Measurements from ENCODE around the gene ATE1.
"Not testable (repeated sequence)": the region's sequence is repeated elsewhere in the genome, so short reads cannot be mapped to it uniquely, and the experiment has no call there.

The ATE1 gene

GRCh38 chr10:121927841-121928527, at the start of gene ATE1:
TSS of gene ATE1 (minus strand) at chr10:121928031. CDS start at chr10:121927949, 82 bp downstream.
- peak; percentile 81 for DNase-seq

- no peak for DNase-seq
These were observed 48.8 kb upstream of the ATE1 start for GRCh38 chr10:121976607-121977006.

DNA sequence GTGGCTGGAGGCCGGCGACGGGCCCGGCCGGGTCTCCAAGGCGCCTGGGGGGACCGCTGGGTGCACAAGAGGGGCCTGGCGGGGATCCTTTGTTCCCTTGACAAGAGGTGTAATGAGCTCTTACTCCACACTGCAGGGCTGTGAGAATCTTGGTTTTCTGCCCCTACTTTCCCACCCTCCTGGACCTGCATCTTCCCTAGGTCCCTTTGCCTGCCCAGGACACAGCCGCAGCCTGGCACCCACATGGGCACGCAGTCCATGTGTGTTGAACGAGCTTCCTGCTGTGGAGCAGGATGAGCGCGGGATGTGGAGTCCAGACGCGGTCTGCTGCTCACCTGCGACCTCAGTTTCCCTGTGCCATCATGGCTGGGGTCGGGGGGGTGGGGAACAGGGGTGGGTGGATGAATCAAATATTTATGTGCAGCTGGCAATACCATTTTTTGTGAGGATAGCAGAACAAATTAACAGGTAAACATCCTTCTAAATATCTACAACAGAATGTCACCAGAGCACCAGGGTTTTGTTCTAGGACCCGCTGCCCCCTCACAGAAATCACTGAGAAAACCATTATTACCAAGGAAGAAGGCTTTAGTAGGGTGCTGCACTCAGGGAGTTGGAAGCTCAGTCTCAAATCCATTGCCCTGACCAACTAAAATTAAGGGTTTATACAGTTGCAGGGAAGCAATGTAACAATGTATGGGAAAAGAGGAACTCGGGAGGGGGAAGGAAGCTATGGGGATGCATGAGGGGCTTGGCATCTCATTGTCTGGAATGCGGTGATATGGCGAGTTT, 47.7 kb upstream of the ATE1 start:
- peak; percentile 65 for DNase-seq

DNA sequence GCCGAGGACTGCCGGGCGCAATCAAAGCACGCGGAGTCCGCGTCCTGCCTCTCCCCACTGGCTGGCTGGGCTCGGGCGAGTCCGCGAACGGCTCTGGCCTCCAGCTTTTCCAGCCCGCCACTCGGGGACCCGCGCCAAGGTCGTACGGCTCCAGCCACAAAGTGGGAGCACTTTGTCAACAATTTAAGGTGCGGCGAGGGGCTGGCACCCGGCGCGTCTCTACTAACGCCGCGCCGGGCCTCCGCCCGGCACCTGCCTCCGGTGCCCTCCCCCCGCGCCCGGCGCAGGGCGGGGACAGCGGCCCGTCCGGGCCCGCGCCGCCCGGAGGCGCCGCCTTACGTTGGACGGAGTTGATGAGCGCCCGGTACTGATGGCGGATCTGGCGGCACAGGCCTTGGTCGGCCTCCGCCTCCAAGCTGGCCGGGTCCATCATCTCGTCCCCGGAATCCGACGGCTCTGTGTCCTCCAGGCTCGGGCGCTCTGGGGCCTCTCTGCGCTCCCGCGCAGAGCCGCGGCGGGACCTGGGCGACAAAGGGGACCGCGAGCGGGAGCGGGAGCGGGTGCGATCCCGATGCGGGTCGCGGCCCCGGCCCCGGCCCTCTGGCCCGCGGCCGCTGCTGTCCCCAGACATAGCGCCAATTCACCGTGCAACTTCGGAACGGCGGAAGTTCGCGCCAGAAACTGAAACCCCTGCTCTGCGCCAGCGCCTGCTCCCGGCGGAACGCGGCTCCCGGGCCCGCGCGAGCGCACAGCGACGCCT, 46.9 kb upstream of the ATE1 start, which contains the start of gene NSMCE4A:
TSS of gene NSMCE4A (minus strand) at position 683 of the 760 bp plus-strand sequence. CDS start at position 631, 52 bp downstream.
- peak; percentile 38 for DNase-seq

DNA sequence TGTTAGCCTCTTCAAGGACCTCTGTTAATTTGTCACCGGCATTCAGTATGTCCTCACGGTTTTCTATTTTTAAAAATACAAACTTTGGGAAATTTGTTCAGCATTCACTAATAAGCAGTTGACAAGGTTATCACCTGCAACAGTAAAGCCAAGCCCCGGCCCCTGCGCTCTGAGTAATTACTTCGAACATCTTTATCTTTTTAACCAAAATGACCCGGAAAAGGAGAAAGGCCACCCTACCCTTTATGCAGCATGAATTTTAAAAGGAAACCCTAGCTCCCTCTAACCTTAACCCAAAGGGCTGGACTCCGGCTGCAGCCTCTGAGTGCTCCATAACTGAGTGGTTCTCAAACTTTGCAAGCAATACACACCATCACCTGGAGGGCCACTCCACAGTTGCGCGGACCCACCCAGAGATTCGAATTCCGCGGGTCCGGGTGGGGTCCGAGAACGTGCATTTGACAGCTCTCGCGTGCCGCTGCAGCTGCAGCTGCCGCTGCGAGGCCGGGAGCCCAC, 46.2 kb upstream of the ATE1 start:
- no peak for DNase-seq

DNA sequence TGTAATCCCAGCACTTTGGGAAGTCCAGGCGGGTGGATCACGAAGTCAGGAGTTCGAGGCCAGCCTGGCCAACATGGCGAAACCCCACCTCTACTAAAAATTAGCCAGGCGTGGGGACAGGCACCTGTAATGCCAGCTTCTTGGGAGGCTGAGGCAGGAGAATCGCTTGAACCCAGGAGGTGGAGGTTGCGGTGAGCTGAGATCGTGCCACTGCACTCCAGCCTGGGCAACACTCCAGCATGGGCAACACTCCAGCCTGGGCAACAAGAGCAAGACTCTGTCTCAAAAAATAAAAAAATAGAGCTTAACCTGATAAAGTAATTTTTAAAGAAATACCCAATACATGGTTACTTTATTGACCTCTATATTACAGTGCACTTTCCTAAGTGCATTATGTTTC, 41.3 kb upstream of the ATE1 start:
- DNase-seq = not testable (repeated sequence)

DNA sequence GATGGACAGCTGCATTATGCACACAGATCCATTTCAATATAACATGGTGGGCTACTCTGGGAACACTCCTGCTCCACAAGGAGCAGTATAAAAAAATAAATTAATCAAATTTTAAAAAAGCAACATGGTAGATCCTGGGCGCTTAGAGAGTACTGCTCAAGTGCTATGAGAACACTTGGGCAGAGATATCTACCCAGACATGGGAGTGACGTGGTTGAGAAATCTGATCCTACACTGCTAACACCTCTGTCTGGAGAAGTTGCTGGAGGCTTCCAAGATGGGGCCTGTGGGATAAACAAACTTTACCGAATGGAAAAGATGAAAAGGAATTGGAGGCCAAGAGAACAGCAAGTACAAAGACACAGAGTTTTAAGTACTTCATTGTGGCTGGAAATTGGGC, 38.2 kb upstream of the ATE1 start:
- no peak for DNase-seq

GRCh38 chr10:121961456-121961855, 33.6 kb upstream of the ATE1 start:
- no peak for DNase-seq

GRCh38 chr10:121959671-121960070, 31.8 kb upstream of the ATE1 start:
- DNase-seq = no peak

GRCh38 chr10:121956111-121957061, 28.6 kb upstream of the ATE1 start:
- DNase-seq = no peak

- DNase-seq = no peak
These were observed 24.4 kb upstream of the ATE1 start for GRCh38 chr10:121952226-121952625.

DNA sequence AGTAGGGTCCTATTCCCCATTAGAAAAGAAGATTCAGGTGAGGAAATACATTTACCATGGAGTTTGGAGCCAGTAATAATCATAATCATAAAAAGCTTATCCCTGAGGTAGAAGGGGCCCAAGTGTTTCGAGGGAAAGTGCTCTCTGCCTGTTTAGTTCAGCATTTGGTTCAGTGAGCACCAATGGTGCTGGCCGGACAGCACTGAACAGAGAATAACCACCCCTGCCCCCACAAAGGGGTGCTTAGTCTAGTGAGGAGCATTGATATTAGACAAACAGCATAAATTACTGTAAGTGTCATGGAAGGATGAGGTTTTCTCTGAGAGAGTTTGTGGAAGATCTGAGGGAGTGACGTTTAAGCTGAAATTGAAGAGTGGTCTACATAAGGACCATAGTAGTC, 21.6 kb upstream of the ATE1 start:
- DNase-seq = no peak

- no peak for DNase-seq
These were observed 21.2 kb upstream of the ATE1 start for GRCh38 chr10:121949049-121949448.

DNA sequence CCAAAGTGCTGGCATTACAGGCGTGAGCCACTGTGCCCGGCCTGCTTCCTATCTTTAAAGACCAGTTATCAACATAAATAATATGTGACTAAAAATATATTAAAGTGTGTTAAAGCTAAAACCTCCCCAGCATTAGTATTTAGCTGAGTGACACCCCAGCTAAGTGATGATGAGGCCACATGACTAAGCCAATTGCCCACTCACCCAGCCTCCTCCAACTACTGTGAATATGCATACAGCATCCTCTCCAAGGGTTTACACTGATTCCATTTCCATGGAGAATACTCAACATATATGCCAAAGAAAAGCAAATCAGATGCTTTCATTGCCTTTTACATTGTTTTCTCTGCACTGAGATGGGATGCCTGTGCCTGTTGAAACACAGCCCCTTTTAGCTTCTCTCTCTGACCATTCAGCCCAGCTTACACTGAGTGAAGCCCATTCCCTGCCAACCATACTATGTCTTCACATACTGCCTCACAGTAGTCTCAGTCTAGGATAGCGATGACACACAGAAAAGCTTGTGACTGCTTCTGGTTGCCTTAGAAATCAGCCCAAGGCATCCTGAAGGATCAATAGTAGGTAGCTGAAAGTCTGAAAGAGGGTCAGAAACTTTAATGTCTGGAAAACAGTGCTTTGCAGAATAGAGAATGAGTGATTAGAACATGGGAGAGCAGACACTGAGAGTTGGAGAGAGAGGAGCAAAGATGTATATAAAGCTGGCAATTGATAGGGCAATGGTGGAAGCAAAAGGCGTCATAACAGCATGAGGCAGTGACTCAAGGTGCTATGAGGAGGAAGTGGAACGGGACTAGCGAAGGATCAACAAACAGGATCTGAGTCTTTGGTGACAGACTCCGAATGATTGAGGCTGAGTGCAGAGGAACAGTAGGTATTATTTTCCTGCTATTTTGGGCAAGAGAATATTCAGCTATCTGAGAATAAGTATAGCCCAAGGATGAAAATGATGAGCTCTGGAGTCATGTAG, 19.8 kb upstream of the ATE1 start:
- no peak for DNase-seq

- no peak for DNase-seq
These were observed 15.1 kb upstream of the ATE1 start for GRCh38 chr10:121942749-121943416.

DNA sequence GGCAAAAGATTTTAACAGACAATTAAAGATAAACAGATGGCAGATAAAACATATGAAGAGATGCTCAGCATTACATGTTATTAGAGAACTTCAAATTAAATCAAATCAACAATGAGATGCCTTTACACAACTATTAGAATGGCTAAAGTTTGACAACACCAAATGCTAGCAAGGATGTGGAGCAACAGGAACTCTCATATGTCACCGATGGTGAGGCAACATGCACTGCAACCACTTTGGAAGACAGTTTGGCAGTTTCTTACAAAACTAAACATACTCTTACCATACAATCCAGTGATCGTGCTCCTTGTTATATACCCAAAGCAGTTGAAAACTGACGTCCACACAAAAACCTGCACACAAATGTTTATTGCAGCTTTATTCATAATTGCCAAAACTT, 13.7 kb upstream of the ATE1 start:
- no peak for DNase-seq

DNA sequence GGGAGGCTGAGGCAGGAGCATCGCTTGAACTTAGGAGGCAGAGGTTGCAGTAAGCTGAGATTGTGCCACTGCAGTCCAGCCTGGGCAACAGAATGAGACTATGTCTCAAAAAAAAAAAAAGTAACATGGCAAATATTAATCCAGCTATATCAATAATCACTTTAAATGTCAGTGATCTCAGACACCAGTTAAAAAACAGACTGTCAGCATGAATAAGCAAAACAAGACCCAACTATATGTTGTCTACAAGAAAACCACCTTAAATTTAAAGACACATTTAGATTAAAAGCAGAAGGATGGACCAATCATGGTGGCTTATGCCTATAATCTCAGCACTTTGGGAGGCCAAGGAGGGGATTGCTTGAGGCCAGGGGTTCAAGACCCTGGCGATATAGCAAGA, 8.5 kb upstream of the ATE1 start:
- no peak for DNase-seq

DNA sequence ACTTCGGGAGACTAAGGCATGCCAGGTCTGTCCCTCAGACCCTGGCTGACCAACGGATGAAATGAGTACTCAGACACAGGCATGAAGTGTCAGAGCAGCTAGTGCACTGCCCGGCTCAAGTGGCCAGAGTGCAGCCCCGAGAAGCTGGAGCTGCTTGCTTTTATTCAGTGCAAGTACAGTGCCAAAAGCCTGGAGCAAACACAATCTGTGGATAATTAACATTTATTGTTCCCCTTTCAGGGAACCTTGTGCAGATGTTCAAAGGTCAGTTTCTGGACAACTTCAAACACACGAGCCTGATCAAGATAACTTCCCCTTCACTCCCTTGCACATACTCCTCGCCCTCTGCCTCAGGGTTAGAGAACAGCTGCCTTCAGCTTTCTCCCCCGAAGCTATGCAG, 7.9 kb upstream of the ATE1 start:
- no peak for DNase-seq

- not testable (repeated sequence) for DNase-seq
These were observed 2.6 kb upstream of the ATE1 start for GRCh38 chr10:121930268-121931085.

All from NCI-H1105 treated with DMSO at 0.1 percent for 48 hours (cell line).